Osteocyte (in vitro differentiated cells): ENCODE measurements around the gene PAN2. TPM values are rescaled to one million over a fixed set of nuclear protein-coding genes. Genes with fewer than 3 reads are reported as not detected.

Experiments used
- DNase-seq: peaks from one replicate; pipeline ENCODE4 v3.0.0; 2021; ENCODE audit warnings: mixed read lengths; ENCODE audit not compliant: unreplicated experiment; ENCODE audit errors: extremely low spot score
- H3K27ac Mint-ChIP-seq: one replicate; pipeline ENCODE4 v1.8.0; 2021; ENCODE audit warnings: mild to moderate bottlenecking, mixed read lengths; ENCODE audit not compliant: unreplicated experiment
- H3K27me3 Mint-ChIP-seq: one replicate; pipeline ENCODE4 v1.8.0; 2021; ENCODE audit warnings: mixed read lengths; ENCODE audit not compliant: unreplicated experiment
- H3K36me3 Mint-ChIP-seq: one replicate; pipeline ENCODE4 v1.8.0; 2021; ENCODE audit warnings: mixed read lengths; ENCODE audit not compliant: unreplicated experiment
- H3K4me1 Mint-ChIP-seq: one replicate; pipeline ENCODE4 v1.8.0; 2021; ENCODE audit warnings: mixed read lengths; ENCODE audit not compliant: unreplicated experiment
- H3K4me3 Mint-ChIP-seq: one replicate; pipeline ENCODE4 v1.8.0; 2021; ENCODE audit warnings: mild to moderate bottlenecking, moderate library complexity, mixed read lengths; ENCODE audit not compliant: unreplicated experiment
- H3K9me3 Mint-ChIP-seq: one replicate; pipeline ENCODE4 v1.8.0; 2021; ENCODE audit warnings: mixed read lengths; ENCODE audit not compliant: unreplicated experiment
- CTCF ChIP-seq: fragments of 200-600 bp; sonication (generic); IDR thresholded peaks from 2 replicates; pipeline ENCODE4 v1.5.0; 2021; ENCODE audit warnings: antibody characterized with exemption, mild to moderate bottlenecking, moderate library complexity
- total RNA-seq: library from RNA; stranded (reverse); gene quantifications from 2 replicates; pipeline ENCODE4 v1.2.1, GENCODE V29; 2021

Gene PAN2
- total RNA-seq, 1 donor from 2014 or later, result 52.7 TPM

- no peak for DNase-seq
- Mint-ChIP-seq H3K4me3 (peak within 1 kb of the TSS; percentile 93), H3K9me3 (no peaks in the 10 kb centered on the region), H3K27me3 (no peaks in the 10 kb centered on the region), H3K36me3 (peaks cover 1% of the 10 kb centered on the region), H3K4me1 (peaks cover 27% of the 10 kb centered on the region), H3K27ac (peak within 1 kb of the TSS; percentile 97)
- no peak for TF ChIP-seq CTCF
Measured at GRCh38 chr12:56362130-56363059, 28.6 kb upstream of the PAN2 start, which contains the start of gene APOF. TSS of gene APOF (minus strand) at chr12:56362857. CDS start at chr12:56362745, 112 bp downstream.

GRCh38 chr12:56361487-56362129, 27.8 kb upstream of the PAN2 start:
- Mint-ChIP-seq H3K36me3 (peaks cover 1% of the 10 kb centered on the region), H3K4me3 (peak overlapping the region; percentile 93), H3K27ac (peak overlapping the region; percentile 97), H3K9me3 (no peaks in the 10 kb centered on the region), H3K4me1 (peaks cover 28% of the 10 kb centered on the region), H3K27me3 (no peaks in the 10 kb centered on the region)
- TF ChIP-seq CTCF, result no peak
- no peak for DNase-seq

GRCh38 chr12:56359851-56360767, 26.3 kb upstream of the PAN2 start, which contains the start of gene STAT2:
TSS of gene STAT2 (minus strand) at chr12:56360107. CDS start at chr12:56356571, 3,536 bp downstream.
- H3K9me3 Mint-ChIP-seq, result no peaks in the 10 kb centered on the region
- peak within 1 kb of the TSS; percentile 97 for H3K27ac Mint-ChIP-seq
- peaks cover 28% of the 10 kb centered on the region for H3K4me1 Mint-ChIP-seq
- H3K36me3 Mint-ChIP-seq, result peaks cover 9% of the 10 kb centered on the region
- peak; percentile 100 for DNase-seq
- H3K4me3 Mint-ChIP-seq, result peak within 1 kb of the TSS; percentile 93
- no peaks in the 10 kb centered on the region for H3K27me3 Mint-ChIP-seq
- TF ChIP-seq CTCF, result no peak

- H3K36me3 Mint-ChIP-seq, result peaks cover 19% of the 10 kb centered on the region
- peaks cover 28% of the 10 kb centered on the region for H3K4me1 Mint-ChIP-seq
- H3K27me3 Mint-ChIP-seq, result no peaks in the 10 kb centered on the region
- no peaks in the 10 kb centered on the region for H3K9me3 Mint-ChIP-seq
- peak overlapping the region; percentile 97 for H3K27ac Mint-ChIP-seq
- DNase-seq, result no peak
- TF ChIP-seq CTCF, result no peak
- H3K4me3 Mint-ChIP-seq, result peak overlapping the region; percentile 93
Measured at GRCh38 chr12:56358836-56359532, 25.2 kb upstream of the PAN2 start.
